Measurements from ENCODE around the gene NGEF.
"Not testable (repeated sequence)": the region's sequence is repeated elsewhere in the genome, so short reads cannot be mapped to it uniquely, and the experiment has no call there.

Gene NGEF

GRCh38 chr2:233013027-233013461 lies at the start of gene NGEF:
NGEF (minus strand) TSS chr2:233013256; CDS start chr2:232974890, 38,366 bp downstream.
- DNase-seq: no peak

GRCh38 chr2:233062451-233062850 lies 49.4 kb upstream of the NGEF start:
- no peak for DNase-seq

GRCh38 chr2:233061591-233062450 lies 48.8 kb upstream of the NGEF start:
- DNase-seq: no peak

- no peak for DNase-seq
Measured at GRCh38 chr2:233060980-233061590, 48.0 kb upstream of the NGEF start.

- no peak for DNase-seq
Measured at GRCh38 chr2:233060501-233060979, 47.5 kb upstream of the NGEF start.

- no peak for DNase-seq
Measured at GRCh38 chr2:233059797-233060500, 46.9 kb upstream of the NGEF start, which contains the start of gene INPP5D. INPP5D (plus strand) TSS chr2:233060342; CDS start chr2:233060479, 137 bp downstream.

- no peak for DNase-seq
Measured at GRCh38 chr2:233059547-233059796, 46.4 kb upstream of the NGEF start.

- DNase-seq: no peak
Measured at GRCh38 chr2:233058717-233059546, 45.9 kb upstream of the NGEF start.

- no peak for DNase-seq
Measured at GRCh38 chr2:233056961-233057605, 44.0 kb upstream of the NGEF start.

GRCh38 chr2:233055362-233055761 lies 42.3 kb upstream of the NGEF start:
- no peak for DNase-seq

- DNase-seq: no peak
Measured at GRCh38 chr2:233053928-233054784, 41.1 kb upstream of the NGEF start.

GRCh38 chr2:233052517-233052916 lies 39.5 kb upstream of the NGEF start:
- not testable (repeated sequence) for DNase-seq

- DNase-seq: no peak
Measured at GRCh38 chr2:233051241-233052149, 38.4 kb upstream of the NGEF start.

GRCh38 chr2:233049194-233049761 lies 36.2 kb upstream of the NGEF start:
- no peak for DNase-seq

- DNase-seq: no peak
Measured at GRCh38 chr2:233048569-233049193, 35.6 kb upstream of the NGEF start.

- DNase-seq: no peak
Measured at GRCh38 chr2:233047667-233048066, 34.6 kb upstream of the NGEF start.

- DNase-seq: no peak
Measured at GRCh38 chr2:233047206-233047605, 34.1 kb upstream of the NGEF start.

GRCh38 chr2:233044974-233045605 lies 32.0 kb upstream of the NGEF start:
- no peak for DNase-seq

- DNase-seq: no peak
Measured at GRCh38 chr2:233042549-233042948, 29.5 kb upstream of the NGEF start.

All from NCI-H2171 (cell line).